Activated naive CD4-positive, alpha-beta T cell treated with anti-CD3 and anti-CD28 coated beads for 36 hours (primary cell): ENCODE data around the gene ITGB2. TPM values are rescaled to one million over a fixed set of nuclear protein-coding genes. Genes with fewer than 3 reads are reported as not detected.

Experiments used
- CTCF ChIA-PET: fragments of 350-600 bp; sonication (Branson Sonifier 250); formaldehyde crosslinking; loops from one replicate; lab custom pipeline; 2021; ENCODE audit warnings: antibody characterized with exemption; lab: Charles Lee
- DNase-seq: peaks from one replicate; pipeline ENCODE4 v3.0.0-alpha.2; 2020
- H3K27ac Mint-ChIP-seq: one replicate; pipeline ENCODE4 v1.8.0; 2021; ENCODE audit warnings: mild to moderate bottlenecking, mixed read lengths
- H3K27me3 Mint-ChIP-seq: one replicate; pipeline ENCODE4 v1.8.0; 2021; ENCODE audit warnings: low read depth, mixed read lengths
- H3K36me3 Mint-ChIP-seq: one replicate; pipeline ENCODE4 v1.8.0; 2021; ENCODE audit warnings: low read depth, mixed read lengths
- H3K4me1 Mint-ChIP-seq: one replicate; pipeline ENCODE4 v1.8.0; 2021; ENCODE audit warnings: low read depth, mixed read lengths
- H3K4me3 Mint-ChIP-seq: one replicate; pipeline ENCODE4 v1.8.0; 2021; ENCODE audit warnings: mild to moderate bottlenecking, moderate library complexity, mixed read lengths
- H3K9me3 Mint-ChIP-seq: one replicate; pipeline ENCODE4 v1.8.0; 2021; ENCODE audit warnings: mixed read lengths
- intact Hi-C: fragments of 100-400 bp; cut with micrococcal nuclease; formaldehyde crosslinking; loops from one replicate; pipeline ENCODE4 v1.15.1; 2023
- total RNA-seq, 2 experiments: library from RNA; stranded (reverse); gene quantifications; one replicate each; pipeline ENCODE4 v1.2.3, GENCODE V29; 2021

The ITGB2 gene
- total RNA-seq, 2 experiments from 2014 or later, result 182 to 185 TPM

GRCh38 chr21:44836666-44837471 lies 83.8 kb downstream of the ITGB2 start:
- no peak overlapping the region for H3K27ac Mint-ChIP-seq
- no peaks in the 10 kb centered on the region for H3K36me3 Mint-ChIP-seq
- intact Hi-C loops, result no loop called here
- no peaks in the 10 kb centered on the region for H3K9me3 Mint-ChIP-seq
- H3K4me3 Mint-ChIP-seq, result no peak overlapping the region
- CTCF ChIA-PET, result no interaction called here
- no peaks in the 10 kb centered on the region for H3K4me1 Mint-ChIP-seq
- DNase-seq, result no peak
- H3K27me3 Mint-ChIP-seq, result no peaks in the 10 kb centered on the region

- intact Hi-C loops, result no loop called here
- H3K4me1 Mint-ChIP-seq, result peaks cover 2% of the 10 kb centered on the region
- H3K27ac Mint-ChIP-seq, result no peak overlapping the region
- no peak overlapping the region for H3K4me3 Mint-ChIP-seq
- CTCF ChIA-PET, result no interaction called here
- no peak for DNase-seq
- H3K9me3 Mint-ChIP-seq, result no peaks in the 10 kb centered on the region
- no peaks in the 10 kb centered on the region for H3K27me3 Mint-ChIP-seq
- H3K36me3 Mint-ChIP-seq, result no peaks in the 10 kb centered on the region
These were observed 84.4 kb downstream of the ITGB2 start for GRCh38 chr21:44836349-44836665.

Other genes starting within 250 kb of the ITGB2 start
- not detected for gene KRTAP12-1, start 238.7 kb downstream of the ITGB2 start, total RNA-seq
- not detected for gene KRTAP10-12, start 223.7 kb downstream of the ITGB2 start, total RNA-seq
- not detected for gene TSPEAR, start 209.3 kb downstream of the ITGB2 start, total RNA-seq
- 10 to 100 TPM; 94.0 to 95.2 TPM for gene UBE2G2, start 119.1 kb downstream of the ITGB2 start, total RNA-seq
- gene SUMO3, start 102.8 kb downstream of the ITGB2 start, total RNA-seq, result 10 to 100 TPM; 87.1 to 94.7 TPM
- gene PTTG1IP, start 47.2 kb downstream of the ITGB2 start, total RNA-seq, result 10 to 100 TPM; 37.6 to 38.5 TPM
- 10 to 100 TPM; 61.8 to 63.4 TPM for gene SLX9, start 19.1 kb upstream of the ITGB2 start, total RNA-seq
- gene ADARB1, start 153.7 kb upstream of the ITGB2 start, total RNA-seq, result 10 to 100 TPM; 30.1 to 33.3 TPM